Testis (tissue), 3 donors: ENCODE measurements around the gene ORAI2. TPM values are rescaled to one million over a fixed set of nuclear protein-coding genes. Genes with fewer than 3 reads are reported as not detected.

ENCODE experiments used
- DNase-seq: peaks from one replicate; pipeline ENCODE4 v3.0.0-alpha.2; 2019
- H3K27ac ChIP-seq, 2 donors: fragments of 200-600 bp; sonication (generic); one replicate each; pipeline ENCODE4 v1.5.1; 2019
- H3K27me3 ChIP-seq: fragments of 200-600 bp; sonication (generic); one replicate; pipeline ENCODE4 v1.5.1; 2019
- H3K36me3 ChIP-seq: fragments of 200-600 bp; sonication (generic); one replicate; pipeline ENCODE4 v1.5.1; 2017; ENCODE audit warnings: low read depth; ENCODE audit errors: missing control alignments
- H3K4me1 ChIP-seq: fragments of 200-600 bp; sonication (generic); one replicate; pipeline ENCODE4 v1.5.1; 2019
- H3K4me3 ChIP-seq, 2 donors: fragments of 200-600 bp; sonication (generic); one replicate each; pipeline ENCODE4 v1.5.1; 2017 to 2019
- H3K9me3 ChIP-seq: fragments of 200-600 bp; sonication (generic); one replicate; pipeline ENCODE4 v1.5.1; 2017
- CTCF ChIP-seq, 3 experiments: fragments of 450-650 bp in 2 of 3; fragments of 200-600 bp in 1 of 3; sonication (generic) in 1 of 3; IDR thresholded peaks; one replicate each; pipeline ENCODE4 v1.5.1; 2016 to 2019; ENCODE audit warnings: antibody characterized with exemption in 3 of 3, mild to moderate bottlenecking in 2 of 3, moderate library complexity in 1 of 3
- POLR2A ChIP-seq: fragments of 450-650 bp; IDR thresholded peaks from one replicate; pipeline ENCODE4 v1.6.1; 2017; ENCODE audit warnings: antibody characterized with exemption, mild to moderate bottlenecking, moderate library complexity
- WGBS, 2 donors: methylation state at CpG; one replicate each; pipeline ENCODE4 v1.1.5; 2018; 5-methylcytosine and 5-hydroxymethylcytosine counted together
- intact Hi-C: fragments of 100-400 bp; cut with DNase I; formaldehyde crosslinking; loops from one replicate; pipeline ENCODE4 v1.15.1; 2023; ENCODE audit warnings: low total_unique reads
- polyA plus RNA-seq: library from polyadenylated mRNA; stranded (reverse); fragments of 350-450 nt; fragmentation: Illumina TruSeq; extraction: RNeasy Lipid Tissue Mini Kit (QIAGEN cat#74804); gene quantifications from one replicate; pipeline ENCODE4 v1.2.3, GENCODE V29; 2014; ENCODE audit warnings: low read depth, low replicate concordance; ENCODE audit not compliant: insufficient read depth
- total RNA-seq, 2 donors: library from RNA; depleted of rRNA; stranded (reverse); fragments of >200 nt; gene quantifications; one replicate each; pipeline ENCODE4 v1.2.3, GENCODE V29; 2016

The ORAI2 gene
- total and polyA plus RNA-seq, 3 donors from 2014 or later, result 9.7 to 10.3 (median 9.9) TPM

GRCh38 chr7:102457352-102457924 lies 24.1 kb downstream of the ORAI2 start:
- no peak overlapping the region for H3K27ac ChIP-seq
- 87 to 91% methylated on average over 15 to 40 of the region's 40 CpGs for WGBS, 2 donors
- H3K9me3 ChIP-seq, result no peaks in the 10 kb centered on the region
- TF ChIP-seq POLR2A (no peak), CTCF (IDR thresholded peaks at IDR 0.05) (no peak)
- no peak for DNase-seq
- H3K36me3 ChIP-seq, result no peaks in the 10 kb centered on the region
- intact Hi-C loops, result no loop called here
- no peak overlapping the region for H3K4me3 ChIP-seq
- no peaks in the 10 kb centered on the region for H3K27me3 ChIP-seq
- no peaks in the 10 kb centered on the region for H3K4me1 ChIP-seq

- TF ChIP-seq CTCF (IDR thresholded peaks at IDR 0.05) (no peak), POLR2A (no peak)
- no peaks in the 10 kb centered on the region for H3K36me3 ChIP-seq
- H3K4me1 ChIP-seq, result peaks cover 8% of the 10 kb centered on the region
- no peak overlapping the region for H3K27ac ChIP-seq
- WGBS, 2 donors, result 89 to 91% methylated on average over 20 to 24 of the region's 24 CpGs
- DNase-seq, result no peak
- no peak overlapping the region for H3K4me3 ChIP-seq
- H3K9me3 ChIP-seq, result no peaks in the 10 kb centered on the region
- intact Hi-C loops, result no loop called here
- no peaks in the 10 kb centered on the region for H3K27me3 ChIP-seq
Measured at GRCh38 chr7:102459221-102459844, 26.0 kb downstream of the ORAI2 start.

- no peak overlapping the region for H3K4me3 ChIP-seq
- H3K36me3 ChIP-seq, result no peaks in the 10 kb centered on the region
- no peak overlapping the region for H3K27ac ChIP-seq
- WGBS, 2 donors, result 87 to 88% methylated on average over 8 of the region's 8 CpGs
- H3K4me1 ChIP-seq, result peaks cover 8% of the 10 kb centered on the region
- intact Hi-C loops, result no loop called here
- TF ChIP-seq POLR2A, result no peak
- DNase-seq, result no peak
- no peaks in the 10 kb centered on the region for H3K9me3 ChIP-seq
- no peaks in the 10 kb centered on the region for H3K27me3 ChIP-seq
Measured at GRCh38 chr7:102460467-102460866, 27.1 kb downstream of the ORAI2 start.

- no peak for TF ChIP-seq POLR2A
- TF ChIP-seq CTCF (IDR thresholded peaks at IDR 0.05), result no peak
- Histone ChIP-seq H3K27ac (peak overlapping the region; percentile 31 to 50), H3K36me3 (no peaks in the 10 kb centered on the region), H3K27me3 (no peaks in the 10 kb centered on the region), H3K9me3 (no peaks in the 10 kb centered on the region), H3K4me1 (peaks cover 21% of the 10 kb centered on the region), H3K4me3 (peak overlapping the region; percentile 78 to 99)
- WGBS, 2 donors, result 11 to 13% methylated on average over 20 to 24 of the region's 24 CpGs
- intact Hi-C loops, result no loop called here
- DNase-seq, result no peak
Measured at GRCh38 chr7:102463841-102464576, 30.6 kb downstream of the ORAI2 start.

- Histone ChIP-seq H3K36me3 (no peaks in the 10 kb centered on the region), H3K27me3 (no peaks in the 10 kb centered on the region), H3K27ac (peak within 1 kb of the TSS; percentile 41 to 61), H3K4me3 (peak within 1 kb of the TSS; percentile 78 to 99), H3K4me1 (peaks cover 21% of the 10 kb centered on the region), H3K9me3 (no peaks in the 10 kb centered on the region)
- intact Hi-C loops, result no loop called here
- WGBS, 2 donors, result 0 to 1% methylated on average over 5 to 77 of the region's 81 CpGs
- DNase-seq, result peak; percentile 94
- TF ChIP-seq POLR2A (no peak), CTCF (IDR thresholded peaks at IDR 0.05) (peak in 1 of 3 experiments; percentile 36)
Measured at GRCh38 chr7:102464577-102465280, 31.4 kb downstream of the ORAI2 start, which contains the start of the genes ALKBH4 and LRWD1. Gene ALKBH4 (minus strand): TSS chr7:102464863. CDS start chr7:102464836, 27 bp downstream. Gene LRWD1 (plus strand): TSS chr7:102464984. CDS start chr7:102465081, 97 bp downstream.
